ENCODE results near the gene C2orf76. TPM values are rescaled to one million over a fixed set of nuclear protein-coding genes. Genes with fewer than 3 reads are reported as not detected.

Gene C2orf76
- total RNA-seq, 2 donors from 2014 or later, result 15.8 to 16.2 TPM

DNA sequence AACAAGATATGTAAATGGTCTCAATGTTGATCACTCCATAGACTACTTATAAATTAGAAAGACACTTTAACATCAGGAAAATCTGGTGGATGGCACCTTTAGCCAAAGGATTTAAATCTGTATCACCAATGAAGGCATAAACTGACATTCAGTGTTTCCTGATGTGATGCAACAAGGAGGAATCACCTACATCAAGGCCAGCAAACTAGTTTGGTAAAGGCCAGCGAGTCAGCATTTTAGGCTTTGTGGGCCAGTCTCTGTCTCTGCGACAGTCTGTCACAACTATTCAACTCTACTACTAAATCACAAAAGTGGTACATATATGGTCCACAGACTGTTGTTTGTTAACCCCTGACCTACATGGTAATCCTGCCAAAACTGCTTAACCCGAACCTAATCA is 33.3 kb downstream of the C2orf76 start:
- no peak overlapping the region for H3K27ac ChIP-seq
- no peaks in the 10 kb centered on the region for H3K36me3 ChIP-seq
- H3K27me3 ChIP-seq (replicated peaks; ENCODE audit: insufficient read depth), result no peaks in the 10 kb centered on the region
- H3K9me3 ChIP-seq, result no peaks in the 10 kb centered on the region
- no peak for DNase-seq (ENCODE audit: low spot score)
- intact Hi-C loops (cut with DNase I), result no loop called here
- WGBS, result 91% methylated on average over 3 of the region's 3 CpGs
- H3K4me1 ChIP-seq (replicated peaks), result no peaks in the 10 kb centered on the region
- no peak overlapping the region for H3K4me3 ChIP-seq
- TF ChIP-seq POLR2AphosphoS5 (IDR thresholded peaks at IDR 0.05), result no peak
- TF ChIP-seq, protein P1, sequence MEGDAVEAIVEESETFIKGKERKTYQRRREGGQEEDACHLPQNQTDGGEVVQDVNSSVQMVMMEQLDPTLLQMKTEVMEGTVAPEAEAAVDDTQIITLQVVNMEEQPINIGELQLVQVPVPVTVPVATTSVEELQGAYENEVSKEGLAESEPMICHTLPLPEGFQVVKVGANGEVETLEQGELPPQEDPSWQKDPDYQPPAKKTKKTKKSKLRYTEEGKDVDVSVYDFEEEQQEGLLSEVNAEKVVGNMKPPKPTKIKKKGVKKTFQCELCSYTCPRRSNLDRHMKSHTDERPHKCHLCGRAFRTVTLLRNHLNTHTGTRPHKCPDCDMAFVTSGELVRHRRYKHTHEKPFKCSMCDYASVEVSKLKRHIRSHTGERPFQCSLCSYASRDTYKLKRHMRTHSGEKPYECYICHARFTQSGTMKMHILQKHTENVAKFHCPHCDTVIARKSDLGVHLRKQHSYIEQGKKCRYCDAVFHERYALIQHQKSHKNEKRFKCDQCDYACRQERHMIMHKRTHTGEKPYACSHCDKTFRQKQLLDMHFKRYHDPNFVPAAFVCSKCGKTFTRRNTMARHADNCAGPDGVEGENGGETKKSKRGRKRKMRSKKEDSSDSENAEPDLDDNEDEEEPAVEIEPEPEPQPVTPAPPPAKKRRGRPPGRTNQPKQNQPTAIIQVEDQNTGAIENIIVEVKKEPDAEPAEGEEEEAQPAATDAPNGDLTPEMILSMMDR (IDR thresholded peaks at IDR 0.05), result no peak
- no peak for TF ChIP-seq POLR2A (IDR thresholded peaks at IDR 0.05)

DNA sequence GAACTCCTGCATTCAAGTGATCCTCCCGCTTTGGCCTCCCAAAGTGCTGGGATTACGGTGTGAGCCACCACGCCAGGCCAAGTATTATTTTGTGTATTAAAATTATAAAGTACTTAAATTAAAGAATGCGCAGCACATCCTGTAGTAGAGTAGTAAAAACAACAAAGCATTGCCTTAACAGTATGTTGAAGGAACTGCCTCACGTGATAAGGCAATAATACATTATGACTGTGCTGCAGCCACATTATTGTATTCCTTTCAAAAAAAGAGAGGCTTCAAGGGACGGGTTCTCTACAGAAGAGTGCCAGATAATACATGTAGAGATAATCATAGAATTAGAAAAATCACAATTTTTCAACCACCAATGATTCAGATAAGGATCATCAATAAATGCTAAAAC is 33.7 kb downstream of the C2orf76 start:
- DNase-seq (ENCODE audit: low spot score), result no peak
- Histone ChIP-seq H3K9me3 (no peaks in the 10 kb centered on the region), H3K36me3 (no peaks in the 10 kb centered on the region), H3K4me1 (replicated peaks) (no peaks in the 10 kb centered on the region), H3K27ac (no peak overlapping the region), H3K4me3 (no peak overlapping the region), H3K27me3 (replicated peaks; ENCODE audit: insufficient read depth) (no peaks in the 10 kb centered on the region)
- 94% methylated on average over 6 of the region's 6 CpGs for WGBS
- intact Hi-C loops (cut with DNase I), result no loop called here
- TF ChIP-seq, protein P1 (IDR thresholded peaks at IDR 0.05), result no peak
- TF ChIP-seq POLR2AphosphoS5 (IDR thresholded peaks at IDR 0.05) (no peak), POLR2A (IDR thresholded peaks at IDR 0.05) (no peak)

DNA sequence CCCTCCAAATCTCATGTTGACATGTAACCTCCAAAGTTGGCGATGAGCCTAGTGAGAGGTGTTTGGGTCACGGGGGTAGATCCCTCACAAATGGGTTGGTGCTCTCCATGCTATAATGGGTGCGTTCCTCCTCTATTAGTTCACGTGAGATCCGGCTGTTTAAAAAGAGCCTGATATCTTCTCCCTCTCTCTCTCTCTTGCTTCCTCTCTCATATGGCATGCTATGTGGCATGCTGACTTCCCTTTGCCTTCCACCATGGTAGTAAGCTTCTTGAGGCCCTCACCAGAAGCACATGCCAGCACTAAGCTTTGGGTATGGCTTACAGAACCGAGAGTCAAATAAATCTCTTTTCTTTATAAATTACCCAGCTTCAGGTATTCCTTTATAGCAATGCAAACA is 39.2 kb downstream of the C2orf76 start:
- H3K36me3 ChIP-seq, result no peaks in the 10 kb centered on the region
- WGBS, result 90% methylated on average over 6 of the region's 6 CpGs

DNA sequence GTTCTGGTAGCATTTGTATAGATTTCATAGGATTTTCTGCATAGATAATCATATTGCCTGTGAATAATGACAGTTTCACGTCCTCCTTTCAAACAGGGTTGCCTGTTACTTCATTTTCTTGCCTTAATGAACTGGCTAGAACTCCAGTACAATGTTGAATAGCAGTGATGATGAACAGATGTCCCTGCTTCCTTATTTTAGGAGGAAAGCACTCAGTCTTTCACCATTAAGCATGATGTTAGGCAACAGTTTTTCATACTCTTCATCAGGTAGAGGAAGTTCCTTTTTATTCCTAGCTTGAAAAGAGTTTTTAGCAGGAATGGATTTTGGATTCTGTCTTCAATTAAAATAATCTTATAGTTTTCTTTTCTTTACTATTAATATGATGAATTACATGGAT is 39.7 kb downstream of the C2orf76 start:
- Histone ChIP-seq H3K27ac (no peak overlapping the region), H3K9me3 (no peaks in the 10 kb centered on the region), H3K4me1 (replicated peaks) (no peaks in the 10 kb centered on the region), H3K4me3 (no peak overlapping the region), H3K27me3 (replicated peaks; ENCODE audit: insufficient read depth) (no peaks in the 10 kb centered on the region), H3K36me3 (no peaks in the 10 kb centered on the region)
- no peak for DNase-seq (ENCODE audit: low spot score)
- intact Hi-C loops (cut with DNase I), result no loop called here
- WGBS, result 89% methylated on average over 1 of the region's 1 CpG
- no peak for TF ChIP-seq POLR2A (IDR thresholded peaks at IDR 0.05)
- TF ChIP-seq, protein P1 (IDR thresholded peaks at IDR 0.05), result no peak
- TF ChIP-seq POLR2AphosphoS5 (IDR thresholded peaks at IDR 0.05), result no peak

More for the DNA sequence above, 39.2 kb downstream of the C2orf76 start:
- Histone ChIP-seq H3K27me3 (replicated peaks; ENCODE audit: insufficient read depth) (no peaks in the 10 kb centered on the region), H3K4me3 (no peak overlapping the region), H3K4me1 (replicated peaks) (no peaks in the 10 kb centered on the region), H3K27ac (no peak overlapping the region), H3K9me3 (no peaks in the 10 kb centered on the region)
- DNase-seq (ENCODE audit: low spot score), result no peak
- intact Hi-C loops (cut with DNase I), result no loop called here
- TF ChIP-seq POLR2AphosphoS5 (IDR thresholded peaks at IDR 0.05) (no peak), POLR2A (IDR thresholded peaks at IDR 0.05) (no peak)
- TF ChIP-seq, protein P1 (IDR thresholded peaks at IDR 0.05), result no peak

DNA sequence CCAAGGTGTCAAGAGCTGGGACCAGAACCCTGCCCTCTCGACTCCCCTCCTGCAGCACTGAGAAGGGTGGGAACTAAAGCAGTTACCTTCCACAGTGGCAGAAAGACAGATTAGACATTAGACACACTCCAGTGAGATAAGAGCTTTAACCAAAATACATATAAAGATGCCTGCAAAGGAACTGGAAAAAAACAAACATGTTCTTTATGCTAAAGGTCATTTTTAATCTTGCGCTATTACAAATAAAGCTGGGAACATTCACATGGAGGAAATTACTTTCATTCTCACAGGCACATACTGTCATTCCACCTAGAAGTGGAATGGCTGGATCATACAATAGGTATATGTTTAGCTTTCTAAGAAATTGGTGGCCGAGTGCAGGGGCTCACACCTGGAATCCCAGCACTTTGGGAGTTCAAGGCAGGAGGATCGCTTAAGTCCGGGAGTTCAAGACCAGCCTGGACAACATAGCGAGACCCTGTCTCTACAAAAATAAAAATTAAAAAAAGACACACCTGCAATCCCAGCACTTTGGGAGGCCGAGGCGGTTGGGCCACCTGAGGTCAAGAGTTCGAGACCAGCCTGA is 41.9 kb downstream of the C2orf76 start:
- TF ChIP-seq POLR2A (IDR thresholded peaks at IDR 0.05) (no peak), POLR2AphosphoS5 (IDR thresholded peaks at IDR 0.05) (no peak)
- TF ChIP-seq, protein P1 (IDR thresholded peaks at IDR 0.05), result no peak
- no peak for DNase-seq (ENCODE audit: low spot score)
- Histone ChIP-seq H3K4me3 (no peak overlapping the region), H3K9me3 (no peaks in the 10 kb centered on the region), H3K27me3 (replicated peaks; ENCODE audit: insufficient read depth) (no peaks in the 10 kb centered on the region), H3K4me1 (replicated peaks) (no peaks in the 10 kb centered on the region), H3K36me3 (no peaks in the 10 kb centered on the region), H3K27ac (no peak overlapping the region)
- intact Hi-C loops (cut with DNase I), result no loop called here
- 90% methylated on average over 9 of the region's 9 CpGs for WGBS

All from prostate gland (tissue), 2 donors.